Caco-2 (cell line): ENCODE measurements around the gene ELAVL1. TPM values are rescaled to one million over a fixed set of nuclear protein-coding genes. Genes with fewer than 3 reads are reported as not detected.

ENCODE experiments used
- BruUV-seq: library from RNA; stranded (reverse); fragments of 400-500 nt; replicated peaks from 2 replicates; lab custom pipeline; 2021; lab: Mats Ljungman, UMichigan
- CTCF ChIA-PET: fragments of 300-600 bp; sonication (Branson Sonifier 250); formaldehyde crosslinking; loops from one replicate; lab custom pipeline; 2022; ENCODE audit warnings: antibody characterized with exemption; lab: Charles Lee
- POLR2A ChIA-PET: fragments of 300-600 bp; sonication (Branson Sonifier 250); formaldehyde crosslinking; loops from one replicate; lab custom pipeline; 2022; ENCODE audit warnings: antibody characterized with exemption; lab: Charles Lee
- DNase-seq, 2 experiments: peaks; one replicate each; pipeline versions ENCODE4 v3.0.0 to v3.0.0-alpha.2; 2020 to 2022
- H3K27me3 ChIP-seq: replicated peaks from 2 replicates; pipeline ENCODE4 v1.6.0; 2011; ENCODE audit warnings: low read length; ENCODE audit not compliant: control insufficient read depth, insufficient read depth
- H3K36me3 ChIP-seq: 2 replicates; pipeline ENCODE4 v1.5.1; 2011; ENCODE audit warnings: low read length; ENCODE audit not compliant: control insufficient read depth, insufficient read depth
- H3K4me1 ChIP-seq: fragments of 250-450 bp; sonication (Bioruptor Pico); 2 replicates; pipeline ENCODE4 v1.5.1; 2020; ENCODE audit warnings: mild to moderate bottlenecking
- H3K4me3 ChIP-seq: 2 replicates; pipeline ENCODE4 v1.5.1; 2011; ENCODE audit warnings: low read depth, mild to moderate bottlenecking, control low read depth, low read length
- H3K9me3 ChIP-seq: fragments of 250-450 bp; sonication (Bioruptor Pico); 2 replicates; pipeline ENCODE4 v1.5.1; 2020; ENCODE audit warnings: mild to moderate bottlenecking, moderate library complexity
- H3K27ac Mint-ChIP-seq: one replicate; pipeline ENCODE4 v1.8.0; 2022; ENCODE audit warnings: mixed read lengths; ENCODE audit not compliant: unreplicated experiment
- H3K27me3 Mint-ChIP-seq: one replicate; pipeline ENCODE4 v1.8.0; 2022; ENCODE audit warnings: mixed read lengths; ENCODE audit not compliant: insufficient read depth, unreplicated experiment
- H3K36me3 Mint-ChIP-seq: one replicate; pipeline ENCODE4 v1.8.0; 2022; ENCODE audit warnings: mild to moderate bottlenecking, mixed read lengths; ENCODE audit not compliant: insufficient read depth, unreplicated experiment
- H3K4me1 Mint-ChIP-seq: one replicate; pipeline ENCODE4 v1.8.0; 2022; ENCODE audit warnings: low read depth, mixed read lengths; ENCODE audit not compliant: unreplicated experiment
- H3K4me3 Mint-ChIP-seq: one replicate; pipeline ENCODE4 v1.8.0; 2022; ENCODE audit warnings: mild to moderate bottlenecking, moderate library complexity, mixed read lengths; ENCODE audit not compliant: unreplicated experiment
- H3K9me3 Mint-ChIP-seq: one replicate; pipeline ENCODE4 v1.8.0; 2022; ENCODE audit warnings: mixed read lengths; ENCODE audit not compliant: unreplicated experiment
- CTCF ChIP-seq, 2 experiments: fragments of 200-600 bp in 1 of 2; IDR thresholded peaks; 1 replicate in 1 of 2; 2 replicates in 1 of 2; pipeline versions ENCODE4 v1.5.1 to v1.8.0; 2011 to 2022; ENCODE audit warnings: antibody characterized with exemption in 1 of 2, control low read depth in 1 of 2, inconsistent platforms in 1 of 2, low read depth in 1 of 2, low read length in 1 of 2, mild to moderate bottlenecking in 1 of 2, moderate library complexity in 1 of 2; ENCODE audit not compliant: insufficient read depth in 1 of 2, severe bottlenecking in 1 of 2, unreplicated experiment in 1 of 2
- intact Hi-C: fragments of 100-400 bp; cut with micrococcal nuclease; formaldehyde crosslinking; loops from one replicate; pipeline ENCODE4 v1.10.0; 2022; ENCODE audit not compliant: unreplicated experiment
- total RNA-seq: library from RNA; stranded (reverse); gene quantifications from 2 replicates; pipeline ENCODE4 v1.2.3, GENCODE V29; 2022

The ELAVL1 gene
- total RNA-seq, 1 experiment from 2014 or later = 117 TPM

- ChIA-PET CTCF (no interaction called here), POLR2A (no interaction called here)
- Mint-ChIP-seq H3K4me3 (no peak overlapping the region), H3K4me1 (peaks cover 29% of the 10 kb centered on the region), H3K27ac (no peak overlapping the region), H3K9me3 (no peaks in the 10 kb centered on the region), H3K27me3 (no peaks in the 10 kb centered on the region), H3K36me3 (peaks cover 48% of the 10 kb centered on the region)
- Histone ChIP-seq H3K27me3 (no peaks in the 10 kb centered on the region), H3K36me3 (no peaks in the 10 kb centered on the region; the same call in 1 of the 2 replicates), H3K9me3 (no peaks in the 10 kb centered on the region), H3K4me3 (no peak overlapping the region), H3K4me1 (0 out of 2 replicates have a peak, but pooled peaks cover 4% of the 10 kb centered on the region)
- TF ChIP-seq CTCF (IDR thresholded peaks at IDR 0.05; ENCODE audit: insufficient read depth in 1 of 2, low read depth in 1 of 2, low read length in 1 of 2, severe bottlenecking in 1 of 2, unreplicated experiment in 1 of 2) = no peak
- DNase-seq = no peak
- no TSS peak for BruUV-seq
- intact Hi-C loops = no loop called here
These were observed 8.6 kb downstream of the ELAVL1 start for GRCh38 chr19:7996883-7997282.

GRCh38 chr19:7995810-7996158 is 9.7 kb downstream of the ELAVL1 start:
- Histone ChIP-seq H3K4me3 (no peak overlapping the region), H3K27me3 (no peaks in the 10 kb centered on the region), H3K4me1 (0 out of 2 replicates have a peak, but pooled peaks cover 4% of the 10 kb centered on the region), H3K9me3 (no peaks in the 10 kb centered on the region), H3K36me3 (no peaks in the 10 kb centered on the region; the same call in 1 of the 2 replicates)
- Mint-ChIP-seq H3K36me3 (peaks cover 50% of the 10 kb centered on the region), H3K4me1 (peaks cover 26% of the 10 kb centered on the region), H3K9me3 (no peaks in the 10 kb centered on the region), H3K27me3 (no peaks in the 10 kb centered on the region), H3K27ac (no peak overlapping the region), H3K4me3 (no peak overlapping the region)
- intact Hi-C loops = no loop called here
- POLR2A ChIA-PET = interaction anchor here (0.7 kb wide), 1 partner anchor 51 kb away, joined by 5 read pairs; no protein-coding TSS in a partner anchor
- no peak for TF ChIP-seq CTCF (IDR thresholded peaks at IDR 0.05; ENCODE audit: insufficient read depth in 1 of 2, low read depth in 1 of 2, low read length in 1 of 2, severe bottlenecking in 1 of 2, unreplicated experiment in 1 of 2)
- BruUV-seq = no TSS peak
- no peak for DNase-seq
- CTCF ChIA-PET = no interaction called here

GRCh38 chr19:7994928-7995809 is 10.3 kb downstream of the ELAVL1 start:
- H3K36me3 ChIP-seq = no peaks in the 10 kb centered on the region; the same call in 1 of the 2 replicates
- no peak for DNase-seq
- H3K9me3 ChIP-seq = no peaks in the 10 kb centered on the region
- Mint-ChIP-seq H3K9me3 (no peaks in the 10 kb centered on the region), H3K4me3 (no peak overlapping the region), H3K27ac (peak overlapping the region; percentile 12), H3K4me1 (peaks cover 26% of the 10 kb centered on the region), H3K27me3 (no peaks in the 10 kb centered on the region), H3K36me3 (peaks cover 55% of the 10 kb centered on the region)
- TF ChIP-seq CTCF (IDR thresholded peaks at IDR 0.05; ENCODE audit: insufficient read depth in 1 of 2, low read depth in 1 of 2, low read length in 1 of 2, severe bottlenecking in 1 of 2, unreplicated experiment in 1 of 2) = no peak
- H3K4me3 ChIP-seq = no peak overlapping the region
- intact Hi-C loops = no loop called here
- BruUV-seq = no TSS peak
- CTCF ChIA-PET = no interaction called here
- H3K27me3 ChIP-seq = no peaks in the 10 kb centered on the region
- POLR2A ChIA-PET = interaction anchor here (0.7 kb wide), 1 partner anchor 51 kb away, joined by 5 read pairs; no protein-coding TSS in a partner anchor
- H3K4me1 ChIP-seq = 0 out of 2 replicates have a peak, but pooled peaks cover 4% of the 10 kb centered on the region
